ENCODE data around the gene GPR180.

GPR180 gene

GRCh38 chr13:94683409-94683808, 81.8 kb downstream of the GPR180 start:
- in situ Hi-C loops (cut with HindIII; ENCODE audit: low sequenced_read_pairs): no loop called here
